ENCODE results near the gene TMEM214.

GRCh38 chr2:27050281-27050995, 17.7 kb downstream of the TMEM214 start:
- TF ChIP-seq CTCF (IDR thresholded peaks at IDR 0.05): peak; percentile 26 to 73 (median 60)
- peak in 1 of 2 donors; percentile 11 for TF ChIP-seq POLR2A (IDR thresholded peaks at IDR 0.05)
